SK-N-SH treated with all-trans-retinoic acid at 6 μM for 48 hours (cell line): ENCODE measurements around the gene CATSPER4.
"Not testable (repeated sequence)": the region's sequence is repeated elsewhere in the genome, so short reads cannot be mapped to it uniquely, and the experiment has no call there.

Experiments used
- ATAC-seq: fragments of 200-7000 bp; cut with Tn5 transposase; 3 replicates; pipeline ENCODE4 v1.9.1; 2020; ENCODE audit warnings: mild to moderate bottlenecking, moderate library complexity
- ARNTL ChIP-seq: fragments of 450-650 bp; formaldehyde crosslinking; IDR thresholded peaks from 2 replicates; pipeline ENCODE4 v1.5.0; 2020; ENCODE audit warnings: low read depth, mild to moderate bottlenecking, moderate library complexity, borderline replicate concordance
- BACH2 ChIP-seq: fragments of 250-450 bp; sonication (Bioruptor Pico); IDR thresholded peaks from 2 replicates; pipeline ENCODE4 v1.9.0; 2021; ENCODE audit warnings: mild to moderate bottlenecking, borderline replicate concordance
- CSDC2 ChIP-seq: fragments of 250-450 bp; sonication (Bioruptor Pico); IDR thresholded peaks from 2 replicates; pipeline ENCODE4 v1.5.0; 2020; ENCODE audit warnings: mild to moderate bottlenecking, moderate library complexity
- ESRRG ChIP-seq: fragments of 250-450 bp; sonication (Bioruptor Pico); IDR thresholded peaks from 2 replicates; pipeline ENCODE4 v1.6.1; 2021; ENCODE audit warnings: mild to moderate bottlenecking
- GLIS3 ChIP-seq: fragments of 250-450 bp; sonication (Bioruptor Pico); IDR thresholded peaks from 2 replicates; pipeline ENCODE4 v1.5.0; 2020; ENCODE audit warnings: mild to moderate bottlenecking, moderate library complexity
- ISL1 ChIP-seq: fragments of 250-450 bp; sonication (Bioruptor Pico); IDR thresholded peaks from 2 replicates; pipeline ENCODE4 v2.1.2; 2022; ENCODE audit warnings: mild to moderate bottlenecking, moderate library complexity
- OSR1 ChIP-seq: fragments of 250-450 bp; sonication (Bioruptor Pico); IDR thresholded peaks from 2 replicates; pipeline ENCODE4 v1.8.0; 2022; ENCODE audit warnings: moderate library complexity, mild to moderate bottlenecking, inconsistent platforms
- RARB ChIP-seq: fragments of 250-450 bp; sonication (Bioruptor Pico); IDR thresholded peaks from 2 replicates; pipeline ENCODE4 v1.8.0; 2021; ENCODE audit warnings: mild to moderate bottlenecking, moderate library complexity
- TCF4 ChIP-seq: fragments of 250-450 bp; sonication (Bioruptor Pico); IDR thresholded peaks from 2 replicates; pipeline ENCODE4 v1.8.0; 2021; ENCODE audit warnings: mild to moderate bottlenecking, moderate library complexity, borderline replicate concordance
- ZC3H10 ChIP-seq: fragments of 250-450 bp; sonication (Bioruptor Pico); IDR thresholded peaks from 2 replicates; pipeline ENCODE4 v1.5.1; 2021; ENCODE audit warnings: mild to moderate bottlenecking, moderate library complexity
- ZFP3 ChIP-seq: fragments of 250-450 bp; sonication (Bioruptor Pico); IDR thresholded peaks from 2 replicates; pipeline ENCODE4 v1.5.0; 2020; ENCODE audit warnings: mild to moderate bottlenecking, moderate library complexity
- ZFP30 ChIP-seq: fragments of 450-650 bp; formaldehyde crosslinking; IDR thresholded peaks from 2 replicates; pipeline ENCODE4 v1.5.0; 2022; ENCODE audit warnings: mild to moderate bottlenecking, moderate library complexity
- ZNF565 ChIP-seq: fragments of 450-650 bp; formaldehyde crosslinking; conservative IDR thresholded peaks from 2 replicates; pipeline ENCODE4 v1.5.0; 2020; ENCODE audit warnings: low read depth, mild to moderate bottlenecking, moderate library complexity
- ZNF70 ChIP-seq: fragments of 450-650 bp; formaldehyde crosslinking; IDR thresholded peaks from 2 replicates; pipeline ENCODE4 v1.5.0; 2020; ENCODE audit warnings: mild to moderate bottlenecking, moderate library complexity
- TF ChIP-seq, protein P1 (sequence below): fragments of 250-450 bp; sonication (Bioruptor Pico); IDR thresholded peaks from 2 replicates; pipeline ENCODE4 v1.8.0; 2020; ENCODE audit warnings: mild to moderate bottlenecking, moderate library complexity, borderline replicate concordance
- TF ChIP-seq, protein P2 (sequence below): fragments of 250-450 bp; sonication (Bioruptor Pico); IDR thresholded peaks from 2 replicates; pipeline ENCODE4 v1.5.1; 2020; ENCODE audit warnings: low read depth, mild to moderate bottlenecking, moderate library complexity
- TF ChIP-seq, protein P3 (sequence below): fragments of 250-450 bp; sonication (Bioruptor Pico); IDR thresholded peaks from 2 replicates; pipeline ENCODE4 v1.5.1; 2021; ENCODE audit warnings: mild to moderate bottlenecking, moderate library complexity

Gene CATSPER4

DNA sequence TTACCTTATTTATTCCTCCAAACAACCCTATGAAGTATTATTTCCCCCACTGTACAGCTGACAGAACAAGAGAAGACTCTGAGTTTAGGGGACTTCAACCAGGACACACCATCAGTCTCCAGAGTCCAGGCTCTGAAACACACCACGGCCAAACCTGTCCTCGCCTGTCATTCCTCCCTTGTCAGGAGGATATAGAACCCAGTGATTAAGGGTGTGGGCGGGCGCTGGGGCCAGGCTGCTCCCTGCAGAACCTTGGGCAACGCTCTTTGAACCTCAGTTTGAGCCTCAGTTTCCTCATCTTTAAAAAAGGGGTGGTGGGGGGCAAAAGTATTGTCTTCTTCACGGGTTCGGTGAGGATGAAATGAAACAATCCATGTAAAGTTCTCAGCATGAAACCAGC lies 34.2 kb downstream of the CATSPER4 start:
- ATAC-seq, result no peak

DNA sequence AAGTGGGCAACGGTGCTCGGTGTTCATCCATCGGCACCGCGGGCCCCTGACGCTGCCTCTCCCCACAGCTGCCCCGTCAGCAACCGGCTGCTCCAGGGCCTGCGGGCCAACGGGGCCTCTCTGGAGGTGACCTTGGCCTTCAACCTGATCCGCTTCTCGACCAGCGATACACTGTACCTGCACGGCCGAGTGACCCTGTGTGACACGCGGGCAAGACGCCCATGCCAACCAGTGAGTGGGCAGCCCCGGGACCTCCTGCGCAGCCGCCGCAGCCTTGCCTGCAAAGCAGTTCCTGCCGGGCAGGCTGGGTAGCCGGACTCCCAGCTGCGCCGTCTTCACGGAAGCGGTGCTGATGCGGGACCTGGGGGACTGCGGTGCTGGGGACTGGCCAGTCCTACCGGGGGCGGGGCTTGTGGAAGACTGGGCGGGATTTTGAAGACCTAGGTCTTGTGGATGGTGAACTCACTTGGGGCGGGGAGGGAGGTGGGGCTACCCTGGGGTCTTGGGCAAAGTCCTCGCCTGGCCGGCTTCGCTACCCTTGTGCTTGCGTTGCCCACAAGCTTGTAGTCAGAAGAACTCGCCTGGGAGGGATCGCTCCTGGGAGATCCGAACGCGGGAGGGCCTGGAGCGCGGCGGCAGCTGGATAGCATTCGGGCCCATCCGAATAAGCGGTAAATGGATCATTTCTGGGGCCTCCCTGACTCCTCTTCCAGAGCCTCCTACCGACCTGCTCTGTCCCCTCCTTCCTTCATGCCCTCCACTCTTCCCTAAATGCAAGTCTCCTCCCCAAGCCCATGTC lies 34.8 kb downstream of the CATSPER4 start:
- TF ChIP-seq ESRRG (CRISPR knock-in tag) (no peak), ZNF70 (CRISPR knock-in tag) (peak; percentile 60; the same call in 1 of the 2 replicates), RARB (no peak), ZNF565 (CRISPR knock-in tag) (no peak)
- TF ChIP-seq, protein P1, sequence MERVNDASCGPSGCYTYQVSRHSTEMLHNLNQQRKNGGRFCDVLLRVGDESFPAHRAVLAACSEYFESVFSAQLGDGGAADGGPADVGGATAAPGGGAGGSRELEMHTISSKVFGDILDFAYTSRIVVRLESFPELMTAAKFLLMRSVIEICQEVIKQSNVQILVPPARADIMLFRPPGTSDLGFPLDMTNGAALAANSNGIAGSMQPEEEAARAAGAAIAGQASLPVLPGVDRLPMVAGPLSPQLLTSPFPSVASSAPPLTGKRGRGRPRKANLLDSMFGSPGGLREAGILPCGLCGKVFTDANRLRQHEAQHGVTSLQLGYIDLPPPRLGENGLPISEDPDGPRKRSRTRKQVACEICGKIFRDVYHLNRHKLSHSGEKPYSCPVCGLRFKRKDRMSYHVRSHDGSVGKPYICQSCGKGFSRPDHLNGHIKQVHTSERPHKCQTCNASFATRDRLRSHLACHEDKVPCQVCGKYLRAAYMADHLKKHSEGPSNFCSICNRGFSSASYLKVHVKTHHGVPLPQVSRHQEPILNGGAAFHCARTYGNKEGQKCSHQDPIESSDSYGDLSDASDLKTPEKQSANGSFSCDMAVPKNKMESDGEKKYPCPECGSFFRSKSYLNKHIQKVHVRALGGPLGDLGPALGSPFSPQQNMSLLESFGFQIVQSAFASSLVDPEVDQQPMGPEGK (CRISPR knock-in tag), result no peak
- TF ChIP-seq, all 23 proteins: peak for 1
- peak; percentile 73 for ATAC-seq

More for the DNA sequence above, 34.2 kb downstream of the CATSPER4 start:
- TF ChIP-seq ESRRG (CRISPR knock-in tag) (no peak), BACH2 (CRISPR knock-in tag) (no peak), ZNF70 (CRISPR knock-in tag) (no peak), ZFP30 (CRISPR knock-in tag) (no peak), ZFP3 (no peak)
- TF ChIP-seq, protein P2, sequence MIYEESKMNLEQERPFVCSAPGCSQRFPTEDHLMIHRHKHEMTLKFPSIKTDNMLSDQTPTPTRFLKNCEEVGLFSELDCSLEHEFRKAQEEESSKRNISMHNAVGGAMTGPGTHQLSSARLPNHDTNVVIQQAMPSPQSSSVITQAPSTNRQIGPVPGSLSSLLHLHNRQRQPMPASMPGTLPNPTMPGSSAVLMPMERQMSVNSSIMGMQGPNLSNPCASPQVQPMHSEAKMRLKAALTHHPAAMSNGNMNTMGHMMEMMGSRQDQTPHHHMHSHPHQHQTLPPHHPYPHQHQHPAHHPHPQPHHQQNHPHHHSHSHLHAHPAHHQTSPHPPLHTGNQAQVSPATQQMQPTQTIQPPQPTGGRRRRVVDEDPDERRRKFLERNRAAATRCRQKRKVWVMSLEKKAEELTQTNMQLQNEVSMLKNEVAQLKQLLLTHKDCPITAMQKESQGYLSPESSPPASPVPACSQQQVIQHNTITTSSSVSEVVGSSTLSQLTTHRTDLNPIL (CRISPR knock-in tag), result no peak
- TF ChIP-seq, protein P3, sequence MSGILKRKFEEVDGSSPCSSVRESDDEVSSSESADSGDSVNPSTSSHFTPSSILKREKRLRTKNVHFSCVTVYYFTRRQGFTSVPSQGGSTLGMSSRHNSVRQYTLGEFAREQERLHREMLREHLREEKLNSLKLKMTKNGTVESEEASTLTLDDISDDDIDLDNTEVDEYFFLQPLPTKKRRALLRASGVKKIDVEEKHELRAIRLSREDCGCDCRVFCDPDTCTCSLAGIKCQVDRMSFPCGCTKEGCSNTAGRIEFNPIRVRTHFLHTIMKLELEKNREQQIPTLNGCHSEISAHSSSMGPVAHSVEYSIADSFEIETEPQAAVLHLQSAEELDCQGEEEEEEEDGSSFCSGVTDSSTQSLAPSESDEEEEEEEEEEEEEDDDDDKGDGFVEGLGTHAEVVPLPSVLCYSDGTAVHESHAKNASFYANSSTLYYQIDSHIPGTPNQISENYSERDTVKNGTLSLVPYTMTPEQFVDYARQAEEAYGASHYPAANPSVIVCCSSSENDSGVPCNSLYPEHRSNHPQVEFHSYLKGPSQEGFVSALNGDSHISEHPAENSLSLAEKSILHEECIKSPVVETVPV (CRISPR knock-in tag), result no peak

DNA sequence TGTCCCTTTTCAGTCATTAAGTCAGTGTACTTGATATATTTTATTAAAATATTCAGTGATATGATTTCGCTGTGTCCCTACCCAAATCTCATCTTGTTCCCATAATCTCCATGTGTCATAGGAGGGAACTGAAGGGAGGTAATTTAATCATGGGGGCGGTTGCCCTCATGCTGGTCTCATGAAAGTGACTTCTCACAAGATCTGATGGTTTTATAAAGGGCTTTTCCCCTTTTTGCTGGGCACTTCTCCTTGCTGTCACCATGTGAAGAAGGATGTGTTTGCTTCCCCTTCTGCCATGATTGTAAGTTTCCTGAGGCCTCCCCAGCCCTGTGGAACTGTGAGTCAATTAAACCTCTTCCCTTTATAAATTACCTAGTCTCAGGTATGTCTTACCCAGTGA lies 40.3 kb downstream of the CATSPER4 start:
- not testable (repeated sequence) for ATAC-seq

DNA sequence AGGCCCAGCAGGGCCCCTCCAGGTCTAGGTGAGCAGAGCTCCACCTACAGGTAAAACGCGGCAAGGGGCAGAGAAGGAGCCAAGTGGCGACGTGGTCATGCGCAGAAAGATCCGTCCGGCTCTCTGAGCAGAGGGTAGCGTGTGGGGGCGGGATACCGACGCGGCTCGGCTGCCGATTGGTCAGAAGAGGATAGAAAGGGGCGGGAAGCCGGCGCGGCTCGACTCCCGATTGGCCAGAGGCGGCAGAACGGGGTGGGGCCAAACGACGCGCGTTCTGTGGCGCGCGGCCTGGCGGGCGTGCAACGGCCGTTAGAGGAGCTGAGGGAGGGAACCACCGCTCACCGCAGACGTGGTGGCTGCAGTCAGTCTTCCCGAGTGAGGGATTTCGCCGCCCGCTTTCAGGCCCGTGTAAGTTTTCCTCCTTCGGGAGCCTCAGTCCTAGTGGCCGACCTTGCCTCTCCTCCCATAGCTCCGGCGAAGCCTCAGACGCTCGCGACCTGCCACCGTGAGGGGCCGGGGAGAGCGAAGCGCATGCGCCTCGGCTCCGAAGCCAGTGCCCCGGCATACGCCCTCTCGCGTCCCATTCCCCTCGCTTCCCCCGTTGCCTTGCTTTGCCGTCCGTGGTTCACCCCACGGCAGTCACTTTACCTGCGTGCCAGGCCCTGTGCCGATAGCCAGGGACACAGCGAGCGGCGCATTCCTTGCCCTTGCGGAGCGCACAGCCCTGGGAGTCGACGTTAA lies 43.7 kb downstream of the CATSPER4 start, which contains the start of gene CEP85:
Gene CEP85 (plus strand): TSS at position 298 of the 741 bp plus-strand sequence. CDS start 5,584 bp downstream, outside the sequence.
- TF ChIP-seq ZFP3, result no peak
- TF ChIP-seq CSDC2 (CRISPR knock-in tag), result no peak
- no peak for TF ChIP-seq ZNF70 (CRISPR knock-in tag)
- TF ChIP-seq, protein P2 (CRISPR knock-in tag), result no peak
- TF ChIP-seq TCF4 (CRISPR knock-in tag), result no peak
- TF ChIP-seq ARNTL (CRISPR knock-in tag), result no peak
- TF ChIP-seq ZC3H10, result no peak
- TF ChIP-seq, protein P3 (CRISPR knock-in tag), result no peak
- TF ChIP-seq BACH2 (CRISPR knock-in tag), result no peak
- TF ChIP-seq, protein P1 (CRISPR knock-in tag), result no peak
- no peak for TF ChIP-seq ZNF565 (CRISPR knock-in tag)
- TF ChIP-seq GLIS3 (CRISPR knock-in tag), result no peak
- no peak for TF ChIP-seq OSR1 (CRISPR knock-in tag)
- TF ChIP-seq ISL1 (CRISPR knock-in tag), result no peak
- ATAC-seq, result peak; percentile 97
